ENCODE results near the gene TIGAR.

Gene TIGAR

DNA sequence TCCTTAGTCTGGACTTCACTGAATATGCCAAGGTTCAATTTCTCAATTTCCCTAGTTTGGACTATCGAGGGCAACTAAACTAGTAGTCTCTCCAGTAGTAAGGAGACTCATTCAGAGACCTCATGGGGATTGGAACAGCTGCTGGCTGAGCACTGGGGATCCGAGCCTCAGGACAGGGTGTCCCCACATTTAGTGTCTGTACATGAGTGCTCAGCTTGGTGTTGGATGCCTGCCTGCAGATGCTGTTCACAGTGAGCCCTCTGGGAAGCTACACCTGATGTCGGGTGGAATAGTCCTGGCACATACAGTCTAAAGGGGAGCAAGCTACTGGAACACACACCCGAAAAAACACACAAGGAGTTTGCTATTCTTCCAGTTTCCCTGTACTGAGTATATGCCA, 59.3 kb downstream of the TIGAR start:
- no peak for DNase-seq

DNA sequence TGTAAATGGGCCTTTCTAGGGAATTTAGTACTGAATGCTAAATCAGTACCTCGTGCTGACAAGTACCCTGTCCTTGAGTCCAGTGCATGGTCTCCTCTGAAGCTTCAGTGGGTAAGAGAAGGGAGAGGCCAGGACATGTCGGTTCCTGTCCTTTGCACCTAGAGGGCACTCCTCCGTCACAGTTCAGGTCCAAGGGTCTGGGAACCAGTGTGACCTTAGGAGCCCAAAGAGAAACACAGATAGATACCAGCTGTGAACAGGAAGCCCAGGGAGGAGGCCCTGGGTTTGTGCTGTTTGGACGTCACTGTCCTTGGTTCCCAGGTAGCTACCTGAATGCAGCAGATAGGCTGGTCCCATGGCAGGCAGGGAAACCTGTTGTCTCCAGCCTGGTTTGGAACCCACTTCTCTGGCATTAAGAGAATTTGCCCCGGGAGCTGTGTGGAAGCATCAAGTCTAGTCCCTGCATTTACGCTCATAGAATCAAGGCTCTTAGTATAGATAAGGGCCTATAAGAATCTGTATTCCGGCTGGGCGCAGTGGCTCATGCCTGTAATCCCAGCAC, 62.4 kb downstream of the TIGAR start:
- DNase-seq, result no peak

DNA sequence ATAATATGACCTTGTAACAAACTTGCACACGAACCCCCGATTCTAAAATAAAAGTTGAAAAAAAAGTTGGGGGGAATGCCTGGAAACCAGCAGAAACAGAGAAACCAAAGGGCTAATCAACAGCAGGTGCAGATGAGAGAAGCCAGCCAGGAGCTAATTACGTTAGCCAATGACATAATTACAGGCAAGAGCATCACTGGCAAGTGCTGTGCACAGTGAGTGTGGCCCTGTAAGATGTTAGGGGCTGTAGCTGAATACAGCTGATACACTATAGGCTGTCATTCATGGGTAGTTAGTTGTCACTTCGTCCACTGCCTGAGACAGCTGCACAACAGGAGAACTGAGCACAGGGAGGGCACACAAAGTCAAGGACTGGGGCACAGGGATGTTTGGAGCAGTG, 65.8 kb downstream of the TIGAR start:
- DNase-seq, result no peak

DNA sequence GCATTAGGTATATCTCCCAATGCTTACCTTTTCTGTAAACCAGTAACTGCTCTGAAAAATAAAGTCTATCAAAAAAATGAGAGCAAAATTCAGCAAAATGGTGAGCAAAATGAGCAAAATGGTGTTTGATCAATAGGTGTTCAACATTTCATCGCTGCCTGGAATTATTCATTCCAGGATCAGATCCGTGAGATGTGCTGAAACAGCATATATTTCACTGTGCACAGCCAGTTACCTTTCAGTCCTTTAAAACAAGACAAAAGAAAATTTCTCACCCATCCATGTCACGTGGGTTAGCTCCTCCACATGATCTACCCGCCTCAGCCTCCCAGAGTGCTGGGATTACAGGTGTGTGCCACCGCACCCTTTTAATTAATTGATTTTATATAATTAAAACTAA, 66.6 kb downstream of the TIGAR start:
- no peak for DNase-seq

DNA sequence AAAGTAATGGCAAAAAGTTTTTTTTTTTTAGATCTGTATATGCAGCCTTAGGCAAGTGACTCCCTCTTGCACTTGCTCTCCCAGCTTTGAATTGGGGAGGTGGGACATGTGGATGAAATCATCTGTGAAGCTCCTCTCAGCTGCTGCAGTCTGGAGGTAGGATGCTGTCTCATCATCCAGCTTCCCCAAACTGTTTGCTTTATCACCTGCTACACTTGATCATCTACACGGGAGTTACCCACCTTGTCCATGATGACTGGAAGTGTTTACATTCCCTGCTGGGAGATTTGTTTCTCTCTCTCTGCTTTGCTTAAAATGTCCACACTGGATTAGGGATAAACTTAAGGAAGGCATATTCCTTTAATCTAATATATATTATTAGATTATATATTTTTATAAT, 67.0 kb downstream of the TIGAR start:
- DNase-seq, result no peak

DNA sequence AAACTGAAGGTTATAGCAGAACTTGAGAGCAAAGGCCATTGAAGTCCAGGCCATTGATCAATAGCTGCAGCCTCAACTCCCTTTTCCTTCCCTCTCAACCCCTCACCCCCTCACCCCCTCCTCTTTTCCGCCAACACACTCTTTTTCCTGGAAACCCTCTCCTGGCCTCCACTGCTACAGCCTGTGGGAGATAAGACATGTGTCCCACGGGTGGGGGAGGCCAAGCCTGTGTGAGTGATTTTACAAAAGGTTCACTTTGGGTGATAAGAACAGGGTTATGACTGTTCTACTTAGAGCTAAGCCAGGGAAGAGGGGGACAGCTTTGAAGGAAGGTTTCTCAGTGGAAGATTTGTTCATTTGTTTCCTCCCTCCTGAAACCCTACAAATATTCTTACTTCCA, 67.6 kb downstream of the TIGAR start:
- no peak for DNase-seq

DNA sequence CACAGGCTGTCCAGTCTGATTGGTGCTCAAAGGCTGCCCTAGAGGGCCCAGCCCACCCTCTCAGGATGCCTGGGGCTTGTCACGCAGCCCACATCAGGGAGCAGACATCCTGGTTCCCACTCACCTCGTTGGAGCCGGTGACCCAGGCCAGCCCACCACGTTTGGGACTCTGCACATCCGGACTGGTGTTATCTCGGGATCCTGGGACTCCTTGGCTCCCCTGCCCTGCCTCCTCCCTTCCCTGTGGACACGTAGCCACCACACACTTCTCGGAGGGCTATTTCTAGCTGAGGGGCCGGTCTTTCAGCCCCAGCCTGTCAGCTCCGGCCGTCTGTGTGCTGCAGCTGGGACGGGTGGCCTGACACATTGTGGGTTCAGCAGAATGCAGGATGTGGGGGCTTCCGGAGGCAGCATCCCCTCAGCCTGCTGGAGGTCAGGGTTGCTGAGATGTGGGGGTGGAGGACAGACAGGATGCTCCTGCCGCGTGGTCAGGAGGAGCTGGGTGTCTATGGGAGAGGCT, 71.3 kb downstream of the TIGAR start:
- no peak for DNase-seq

DNA sequence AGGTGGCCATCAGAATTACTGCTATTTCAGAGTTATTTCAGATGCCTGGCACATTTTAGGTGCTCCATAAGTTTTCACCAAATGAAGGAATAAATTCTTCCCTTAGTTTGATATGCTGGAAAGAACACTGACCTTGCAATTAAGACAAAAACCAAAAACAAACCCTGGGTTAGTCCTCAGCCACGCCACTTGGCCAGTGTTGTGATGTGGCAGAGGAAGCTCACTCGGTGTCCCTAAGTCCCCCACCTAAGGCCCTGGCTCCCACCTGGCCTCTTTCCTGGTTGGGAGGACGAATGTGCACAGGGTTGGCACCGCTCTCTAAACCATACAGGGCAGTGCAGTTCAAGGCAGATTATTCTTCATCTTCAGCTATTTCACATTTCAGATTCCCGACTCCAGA, 72.2 kb downstream of the TIGAR start:
- no peak for DNase-seq

DNA sequence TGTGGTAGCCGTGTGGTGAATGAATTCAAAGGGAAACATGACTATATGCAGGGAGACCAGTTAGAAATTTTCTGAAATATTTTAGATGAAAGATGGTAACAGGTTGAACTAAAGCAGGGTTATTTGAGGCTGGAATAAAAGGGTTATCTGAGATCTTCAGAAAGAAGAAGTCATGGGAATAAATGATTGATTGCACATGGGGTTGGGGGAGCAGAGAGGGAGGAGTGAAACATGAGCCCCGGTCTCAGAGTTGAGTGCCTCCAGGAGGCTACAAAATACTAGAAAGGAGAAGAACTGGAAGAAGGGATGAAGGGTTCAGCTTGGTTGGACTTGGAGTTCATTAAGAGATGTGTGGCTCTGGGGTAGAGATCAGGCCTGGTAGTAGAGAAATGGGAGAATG, 74.8 kb downstream of the TIGAR start:
- DNase-seq, result no peak

DNA sequence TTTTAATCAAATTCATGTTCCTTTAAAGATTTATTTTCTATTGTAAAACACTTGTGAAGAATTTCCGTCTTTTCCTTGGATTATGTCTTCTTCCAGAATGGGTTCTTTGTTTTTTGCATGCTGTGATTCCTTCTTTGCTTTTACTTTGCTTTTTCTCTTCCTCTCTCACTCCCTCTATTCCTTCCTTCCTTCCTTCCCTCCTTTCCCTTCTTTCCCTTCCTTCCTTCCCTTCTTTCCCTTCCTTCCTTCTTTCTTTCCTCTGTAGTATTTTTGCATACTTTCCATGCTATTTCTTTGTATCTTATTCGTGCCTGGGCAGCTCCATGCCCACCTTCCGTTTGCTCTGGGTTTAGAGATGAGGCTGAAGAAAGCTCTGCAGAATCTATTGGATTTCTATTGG, 80.1 kb downstream of the TIGAR start:
- DNase-seq, result no peak

DNA sequence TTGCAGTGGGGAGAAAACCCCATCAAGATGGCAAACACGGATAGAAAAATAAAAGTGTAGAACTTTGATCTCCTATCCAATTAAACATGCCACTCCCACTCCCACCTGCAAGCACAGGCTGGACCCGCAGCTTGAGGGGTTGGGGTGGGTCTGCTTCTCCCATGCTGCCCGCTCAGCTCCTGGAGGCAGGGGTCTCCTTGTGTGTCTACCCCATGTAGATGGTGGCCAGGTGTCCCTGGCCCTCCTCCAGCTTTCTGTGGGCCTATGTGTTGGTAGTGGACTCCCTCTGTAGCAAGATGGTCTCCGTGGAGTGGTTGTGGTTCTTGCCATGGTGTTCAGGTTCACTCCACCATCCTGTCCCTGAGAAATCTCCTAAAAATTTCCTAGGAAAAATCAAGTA, 82.0 kb downstream of the TIGAR start:
- no peak for DNase-seq
